Tibial nerve (tissue), 4 donors: ENCODE data around the gene FBXO42. TPM values are rescaled to one million over a fixed set of nuclear protein-coding genes. Genes with fewer than 3 reads are reported as not detected.
"Not testable (repeated sequence)": the region's sequence is repeated elsewhere in the genome, so short reads cannot be mapped to it uniquely, and the experiment has no call there.

ENCODE experiments used
- DNase-seq, 2 donors: peaks; one replicate each; pipeline ENCODE4 v3.0.0-alpha.2; 2019; ENCODE audit warnings: low spot score in 2 of 2
- H3K27ac ChIP-seq, 4 donors: fragments of 200-600 bp; sonication (generic) in 3 of 4; one replicate each; pipeline ENCODE4 v1.5.1; 2017 to 2019; ENCODE audit warnings: mild to moderate bottlenecking in 1 of 4
- H3K27me3 ChIP-seq, 2 donors: fragments of 200-600 bp; sonication (generic) in 1 of 2; one replicate each; pipeline versions ENCODE4 v1.5.1 to v1.6.0; 2017 to 2019
- H3K36me3 ChIP-seq, 3 donors: fragments of 200-600 bp; sonication (generic); one replicate each; pipeline ENCODE4 v1.5.1; 2018 to 2019
- H3K4me1 ChIP-seq, 4 donors: fragments of 200-600 bp; sonication (generic) in 3 of 4; one replicate each; pipeline ENCODE4 v1.5.1; 2017 to 2019
- H3K4me3 ChIP-seq, 4 donors: fragments of 200-600 bp; sonication (generic) in 3 of 4; one replicate each; pipeline ENCODE4 v1.5.1; 2017 to 2019; ENCODE audit warnings: mild to moderate bottlenecking in 1 of 4, moderate library complexity in 1 of 4
- H3K9me3 ChIP-seq, 4 donors: fragments of 200-600 bp; sonication (generic) in 3 of 4; one replicate each; pipeline ENCODE4 v1.5.1; 2017 to 2019
- EP300 ChIP-seq, 2 donors: sonication (generic); formaldehyde crosslinking; IDR thresholded peaks; one replicate each; pipeline ENCODE4 v1.6.1; 2017; ENCODE audit warnings: antibody characterized with exemption in 2 of 2, mild to moderate bottlenecking in 1 of 2
- POLR2A ChIP-seq, 2 donors: fragments of 450-650 bp; IDR thresholded peaks; one replicate each; pipeline ENCODE4 v1.6.1; 2017; ENCODE audit warnings: antibody characterized with exemption in 2 of 2, mild to moderate bottlenecking in 2 of 2, moderate library complexity in 2 of 2
- WGBS, 2 donors: methylation state at CpG; one replicate each; pipeline ENCODE4 v1.1.5; 2018; 5-methylcytosine and 5-hydroxymethylcytosine counted together
- total RNA-seq, 4 donors: library from RNA; depleted of rRNA; stranded (reverse); fragments of >200 nt; gene quantifications; one replicate each; pipeline ENCODE4 v1.1.0, GENCODE V29; 2016
- TF ChIP-seq, protein P1 (sequence below), 5 experiments: fragments of 200-600 bp in 3 of 5; fragments of 450-650 bp in 2 of 5; sonication (generic) in 3 of 5; IDR thresholded peaks; one replicate each; pipeline ENCODE4 v1.5.1; 2016 to 2019; ENCODE audit warnings: antibody characterized with exemption in 5 of 5, mild to moderate bottlenecking in 3 of 5, moderate library complexity in 2 of 5

FBXO42 gene
- total RNA-seq, 4 donors from 2014 or later, result 39.8 to 69.4 (median 54.4) TPM

DNA sequence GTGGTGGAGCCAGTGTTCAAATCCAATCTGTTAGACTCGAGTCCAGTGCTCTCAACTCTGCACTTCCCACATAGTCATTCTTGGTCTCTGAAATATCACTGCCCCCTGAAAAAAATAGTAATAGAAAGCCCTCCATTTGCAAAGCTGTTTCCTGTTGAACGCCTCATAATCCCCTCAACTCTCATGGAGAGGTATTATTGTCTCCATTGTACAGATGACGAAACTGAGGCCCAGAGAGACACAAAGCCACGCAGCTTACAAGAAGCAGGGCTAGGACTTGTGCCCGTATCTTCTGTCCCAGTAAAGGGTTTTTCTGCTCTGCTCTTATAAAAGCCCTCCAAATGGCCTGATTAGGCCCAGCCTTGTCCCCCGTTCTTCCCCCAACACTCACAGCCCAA, 133.6 kb downstream of the FBXO42 start:
- Histone ChIP-seq H3K36me3 (no peaks in the 10 kb centered on the region), H3K4me1 (peaks cover 0 to 25% (median 4%) of the 10 kb centered on the region in 4 donors), H3K27ac (no peak overlapping the region), H3K4me3 (no peak overlapping the region), H3K9me3 (no peaks in the 10 kb centered on the region), H3K27me3 (no peaks in the 10 kb centered on the region)
- no peak for DNase-seq
- WGBS, 2 donors, result 94 to 95% methylated on average over 6 of the region's 6 CpGs
- TF ChIP-seq, protein P1, sequence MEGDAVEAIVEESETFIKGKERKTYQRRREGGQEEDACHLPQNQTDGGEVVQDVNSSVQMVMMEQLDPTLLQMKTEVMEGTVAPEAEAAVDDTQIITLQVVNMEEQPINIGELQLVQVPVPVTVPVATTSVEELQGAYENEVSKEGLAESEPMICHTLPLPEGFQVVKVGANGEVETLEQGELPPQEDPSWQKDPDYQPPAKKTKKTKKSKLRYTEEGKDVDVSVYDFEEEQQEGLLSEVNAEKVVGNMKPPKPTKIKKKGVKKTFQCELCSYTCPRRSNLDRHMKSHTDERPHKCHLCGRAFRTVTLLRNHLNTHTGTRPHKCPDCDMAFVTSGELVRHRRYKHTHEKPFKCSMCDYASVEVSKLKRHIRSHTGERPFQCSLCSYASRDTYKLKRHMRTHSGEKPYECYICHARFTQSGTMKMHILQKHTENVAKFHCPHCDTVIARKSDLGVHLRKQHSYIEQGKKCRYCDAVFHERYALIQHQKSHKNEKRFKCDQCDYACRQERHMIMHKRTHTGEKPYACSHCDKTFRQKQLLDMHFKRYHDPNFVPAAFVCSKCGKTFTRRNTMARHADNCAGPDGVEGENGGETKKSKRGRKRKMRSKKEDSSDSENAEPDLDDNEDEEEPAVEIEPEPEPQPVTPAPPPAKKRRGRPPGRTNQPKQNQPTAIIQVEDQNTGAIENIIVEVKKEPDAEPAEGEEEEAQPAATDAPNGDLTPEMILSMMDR (IDR thresholded peaks at IDR 0.05), result no peak
- TF ChIP-seq POLR2A (IDR thresholded peaks at IDR 0.05), result no peak

DNA sequence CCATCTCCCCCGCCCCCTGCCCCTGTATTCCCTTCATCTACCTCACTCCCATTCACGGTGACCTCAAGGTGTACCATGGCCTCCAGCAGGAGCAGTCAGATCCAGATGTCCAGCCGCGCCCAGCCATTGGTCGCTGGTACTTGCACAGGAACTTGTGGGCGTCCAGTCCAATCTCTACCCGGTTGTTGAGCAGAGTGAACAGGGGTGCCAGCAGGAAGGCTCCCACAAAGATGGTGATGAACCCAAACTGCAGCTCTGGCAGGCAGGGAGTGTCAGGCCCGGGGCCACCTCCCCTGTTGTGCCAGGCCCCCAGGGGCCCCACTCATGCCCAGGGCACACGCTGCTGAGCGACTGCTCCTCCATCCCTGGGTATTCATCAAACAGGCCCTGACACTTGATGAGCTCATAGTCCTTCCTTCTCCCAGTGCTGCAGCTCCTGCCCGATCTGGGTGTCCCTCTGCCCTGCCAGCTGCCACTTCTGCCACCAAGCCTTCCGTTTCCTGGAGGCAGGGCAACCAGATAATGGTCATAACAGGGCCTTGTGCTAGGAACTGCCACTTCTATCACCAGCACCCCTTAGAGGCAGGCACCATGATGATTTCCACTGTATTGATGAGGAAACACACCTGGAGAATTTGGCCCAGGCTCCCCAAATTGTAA, 134.1 kb downstream of the FBXO42 start:
- peak overlapping the region in 1 of 4 donors; percentile 62 for H3K4me3 ChIP-seq
- no peak for DNase-seq
- 80 to 84% methylated on average over 11 to 12 of the region's 12 CpGs for WGBS, 2 donors
- H3K27me3 ChIP-seq, result no peaks in the 10 kb centered on the region
- H3K27ac ChIP-seq, result peak overlapping the region; percentile 37 to 76 (median 58)
- peaks cover 0 to 25% (median 4%) of the 10 kb centered on the region in 4 donors for H3K4me1 ChIP-seq
- H3K36me3 ChIP-seq, result no peaks in the 10 kb centered on the region
- TF ChIP-seq, protein P1 (IDR thresholded peaks at IDR 0.05), result no peak
- H3K9me3 ChIP-seq, result no peaks in the 10 kb centered on the region

DNA sequence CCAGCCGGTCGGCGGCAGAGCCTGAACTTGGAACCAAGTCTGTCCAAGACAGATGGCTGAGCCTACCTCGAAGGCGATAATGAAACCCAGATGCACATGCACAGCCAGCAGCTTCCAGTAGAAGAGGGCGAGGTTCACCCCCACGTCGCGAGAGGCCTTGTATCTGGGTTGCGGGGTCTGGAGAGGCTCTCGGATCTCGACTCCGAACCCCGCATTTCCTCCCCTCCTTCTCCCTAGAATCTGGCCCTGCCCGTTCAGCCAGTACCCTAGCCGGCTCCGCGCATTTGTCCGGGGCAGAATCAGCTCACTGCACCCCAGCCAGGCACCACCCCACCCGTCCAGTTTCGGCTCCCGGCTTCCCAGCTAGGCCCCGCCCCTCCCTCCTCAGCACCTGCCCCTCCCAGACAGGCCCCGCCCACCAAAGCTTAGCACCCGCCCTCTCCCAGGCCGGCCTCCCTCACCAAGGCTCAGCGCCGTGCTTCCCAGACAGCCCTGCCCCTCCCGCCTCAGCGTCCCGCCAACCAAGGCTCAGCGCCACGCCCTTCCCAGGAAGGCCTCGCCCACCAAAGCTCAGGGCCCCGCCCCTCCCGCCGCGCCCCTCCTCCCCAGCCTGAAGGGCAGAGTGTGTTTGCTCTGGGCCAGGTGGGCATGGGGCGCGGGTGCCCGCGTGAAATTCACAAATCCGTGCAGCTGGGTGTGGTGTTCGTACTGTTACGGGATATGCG, 135.1 kb downstream of the FBXO42 start:
- whole genome bisulfite sequencing, 2 donors, result 2 to 3% methylated on average over 20 to 34 of the region's 46 CpGs
- TF ChIP-seq POLR2A (IDR thresholded peaks at IDR 0.05), result peak in 1 of 2 donors; percentile 43
- peak in 1 of 2 donors; percentile 16 for TF ChIP-seq EP300 (IDR thresholded peaks at IDR 0.05)
- TF ChIP-seq, protein P1 (IDR thresholded peaks at IDR 0.05), result no peak
- H3K9me3 ChIP-seq, result no peaks in the 10 kb centered on the region
- no peaks in the 10 kb centered on the region for H3K36me3 ChIP-seq
- H3K27me3 ChIP-seq, result no peaks in the 10 kb centered on the region
- H3K4me3 ChIP-seq, result peak overlapping the region; percentile 31 to 62 (median 41)
- peak; percentile 98 for DNase-seq
- H3K4me1 ChIP-seq, result peaks cover 0 to 25% (median 4%) of the 10 kb centered on the region in 4 donors
- peak overlapping the region; percentile 37 to 76 (median 60) for H3K27ac ChIP-seq

DNA sequence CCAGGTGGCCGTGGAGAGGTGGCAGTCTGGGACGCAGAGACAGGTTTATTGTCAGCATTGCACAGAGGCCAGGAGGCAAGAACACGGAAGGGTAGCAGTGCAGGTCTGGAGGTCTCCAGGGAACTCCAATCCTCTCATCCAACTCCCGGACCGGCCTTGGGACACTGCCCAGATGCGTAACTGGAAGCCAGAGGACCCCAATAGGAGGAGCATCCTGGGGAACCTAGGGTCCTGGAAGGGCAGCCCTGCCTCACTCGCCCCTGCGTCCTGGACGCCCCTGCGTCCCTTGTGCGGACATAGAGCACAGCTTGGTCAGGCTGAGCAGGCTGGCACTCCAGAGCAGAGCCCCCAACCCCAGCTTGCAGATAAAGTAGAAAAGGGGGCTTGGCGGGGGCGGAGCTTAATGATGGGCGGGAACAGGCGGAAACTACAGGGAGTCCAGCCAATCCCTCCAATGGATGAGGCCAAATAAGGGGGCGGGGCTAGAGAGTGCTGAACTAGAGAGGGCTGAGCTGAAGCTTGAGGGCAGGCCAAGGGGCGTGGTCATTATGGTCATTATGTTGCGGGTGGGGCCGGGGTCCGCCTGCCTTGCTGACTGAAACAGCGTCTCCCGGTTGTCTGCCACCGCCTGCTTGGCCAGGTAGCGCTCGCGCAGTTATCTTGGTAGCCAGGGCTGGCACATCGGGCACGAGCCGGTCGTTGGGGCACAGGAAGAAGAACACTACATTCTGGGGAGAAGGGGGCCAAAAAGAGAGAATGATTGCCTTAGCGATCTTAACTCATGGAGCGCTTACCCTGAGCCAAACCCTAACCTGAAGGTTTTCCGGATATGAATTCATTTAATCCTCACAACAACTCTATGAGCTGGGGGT, 136.2 kb downstream of the FBXO42 start:
- Histone ChIP-seq H3K9me3 (no peaks in the 10 kb centered on the region), H3K36me3 (no peaks in the 10 kb centered on the region), H3K4me1 (peaks cover 0 to 25% (median 4%) of the 10 kb centered on the region in 4 donors), H3K4me3 (peak overlapping the region; percentile 31 to 62 (median 41)), H3K27me3 (no peaks in the 10 kb centered on the region), H3K27ac (peak overlapping the region in 2 of 4 donors; percentile 72 to 76)
- peak; percentile 67 to 79 for DNase-seq
- 11 to 13% methylated on average over 28 to 33 of the region's 33 CpGs for WGBS, 2 donors
- TF ChIP-seq POLR2A (IDR thresholded peaks at IDR 0.05) (no peak), EP300 (IDR thresholded peaks at IDR 0.05) (no peak)
- TF ChIP-seq, protein P1 (IDR thresholded peaks at IDR 0.05), result no peak

DNA sequence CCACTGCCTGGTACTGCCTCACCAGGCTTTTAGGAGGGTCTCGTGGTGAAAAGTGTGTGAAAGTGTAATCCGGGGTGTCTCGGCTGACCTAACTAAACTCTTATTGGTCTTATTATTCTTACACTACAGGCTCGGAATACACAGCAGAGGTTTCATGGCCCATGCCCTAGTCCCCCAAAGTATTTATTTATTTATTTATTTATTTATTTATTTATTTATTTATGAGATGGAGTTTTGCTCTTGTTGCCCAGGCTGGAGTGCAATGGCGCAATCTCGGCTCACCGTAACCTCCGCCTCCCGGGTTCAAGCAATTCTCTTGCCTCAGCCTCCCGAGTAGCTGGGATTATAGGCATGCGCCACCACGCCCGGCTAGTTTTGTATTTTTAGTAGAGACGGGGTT, 137.0 kb downstream of the FBXO42 start:
- not testable (repeated sequence) for H3K4me3 ChIP-seq, H3K36me3 ChIP-seq, DNase-seq, H3K27ac ChIP-seq, H3K9me3 ChIP-seq, H3K27me3 ChIP-seq
- WGBS, 2 donors, result 92 to 96% methylated on average over 14 of the region's 14 CpGs
- H3K4me1 ChIP-seq, result peaks cover 0 to 25% (median 4%) of the 10 kb centered on the region in 4 donors

DNA sequence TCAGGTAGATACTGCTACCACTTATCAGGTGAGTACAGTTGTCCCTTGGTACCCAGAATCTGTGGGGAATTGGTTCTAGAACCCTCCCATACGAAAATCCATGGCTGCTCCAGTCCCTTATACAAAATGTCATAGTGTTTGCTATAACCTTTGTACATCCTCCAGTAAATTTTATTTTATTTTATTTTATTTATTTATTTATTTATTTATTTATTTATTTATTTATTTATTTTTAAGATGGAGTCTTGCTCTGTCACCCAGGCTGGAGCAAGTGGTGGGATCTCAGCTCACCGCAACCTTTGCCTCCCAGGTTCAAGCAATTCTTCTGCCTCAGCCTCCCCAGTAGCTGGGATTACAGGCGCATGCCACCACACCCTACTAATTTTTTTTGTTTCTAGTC, 138.7 kb downstream of the FBXO42 start:
- not testable (repeated sequence) for H3K4me3 ChIP-seq, H3K36me3 ChIP-seq, DNase-seq, H3K9me3 ChIP-seq, H3K27me3 ChIP-seq, H3K27ac ChIP-seq
- peaks cover 0 to 35% (median 4%) of the 10 kb centered on the region in 4 donors for H3K4me1 ChIP-seq
- 88 to 93% methylated on average over 3 of the region's 3 CpGs for WGBS, 2 donors
